Measurements from ENCODE around the gene TRAM1L1. TPM values are rescaled to one million over a fixed set of nuclear protein-coding genes. Genes with fewer than 3 reads are reported as not detected.

TRAM1L1 gene
- polyA plus RNA-seq, 3 donors: not detected

GRCh38 chr4:117093571-117093970, 8.2 kb upstream of the TRAM1L1 start:
- H3K27ac ChIP-seq (ENCODE audit: low read depth in 1 of 2, low read length in 2 of 2): no peak overlapping the region
- no peaks in the 10 kb centered on the region for H3K9me3 ChIP-seq (replicated peaks in 1 of 2; ENCODE audit: control insufficient read depth in 1 of 2, insufficient read depth in 1 of 2, low read length in 2 of 2)
- H2AFZ ChIP-seq (ENCODE audit: insufficient read depth, low read depth, low read length, poor library complexity, severe bottlenecking): no peak overlapping the region
- no peaks in the 10 kb centered on the region for H3K4me1 ChIP-seq (ENCODE audit: control insufficient read depth in 1 of 2, insufficient read depth in 2 of 2, low read length in 2 of 2)
- H3K36me3 ChIP-seq (replicated peaks in 1 of 2; ENCODE audit: control insufficient read depth in 1 of 2, insufficient read depth in 2 of 2, low read length in 2 of 2): no peaks in the 10 kb centered on the region
- H4K20me1 ChIP-seq (ENCODE audit: insufficient read depth, low read length): no peaks in the 10 kb centered on the region
- no peak overlapping the region for H3K9ac ChIP-seq (ENCODE audit: insufficient read depth, low read length, poor library complexity, severe bottlenecking)
- H3K36me3 Mint-ChIP-seq: no peaks in the 10 kb centered on the region
- no peak overlapping the region for H3K4me2 ChIP-seq (replicated peaks; ENCODE audit: extremely low read depth, low read length, poor library complexity, severe bottlenecking)
- no peak for TF ChIP-seq CTCF (IDR thresholded peaks at IDR 0.05)
- no peak overlapping the region for H3K27ac Mint-ChIP-seq
- H3K4me1 Mint-ChIP-seq: no peaks in the 10 kb centered on the region
- peaks cover 0 to 3% (median 0%) of the 10 kb centered on the region in 7 donors for H3K9me3 Mint-ChIP-seq
- H3K79me2 ChIP-seq (ENCODE audit: insufficient read depth, low read length): no peaks in the 10 kb centered on the region
- peaks cover 0 to 4% (median 0%) of the 10 kb centered on the region in 3 donors for H3K27me3 Mint-ChIP-seq (ENCODE audit: low read depth in 3 of 3)
- H3K4me3 ChIP-seq (replicated peaks in 1 of 3; ENCODE audit: low read depth in 2 of 3, low read length in 3 of 3): no peak overlapping the region
- intact Hi-C loops (cut with micrococcal nuclease): no loop called here
- no peak overlapping the region for H3K4me3 Mint-ChIP-seq
- H3K27me3 ChIP-seq (ENCODE audit: control insufficient read depth in 2 of 2, insufficient read depth in 2 of 2, low read length in 2 of 2): no peaks in the 10 kb centered on the region
- no peak for DNase-seq

DNA sequence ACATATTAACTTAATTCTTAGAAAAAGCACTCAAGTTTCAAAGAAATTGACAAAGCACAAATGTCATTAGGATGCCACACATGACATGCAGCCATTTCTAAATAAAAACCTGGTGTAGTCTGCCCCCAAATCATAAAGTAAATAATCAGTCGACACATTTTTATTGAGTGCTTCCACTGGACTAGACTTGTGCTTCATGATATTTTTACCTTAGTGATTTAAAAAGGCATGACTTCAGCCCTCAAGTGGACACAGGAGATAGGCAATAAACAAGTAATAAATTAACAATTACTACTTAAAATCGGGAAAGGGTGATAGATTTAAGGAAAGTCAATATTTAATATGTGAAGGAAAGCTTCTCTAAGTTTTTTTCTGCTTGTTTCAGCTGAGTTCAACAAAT, 7.6 kb downstream of the TRAM1L1 start:
- Histone ChIP-seq H3K27me3 (ENCODE audit: control insufficient read depth in 2 of 2, insufficient read depth in 2 of 2, low read length in 2 of 2) (no peaks in the 10 kb centered on the region), H3K79me2 (ENCODE audit: insufficient read depth, low read length) (no peaks in the 10 kb centered on the region), H3K27ac (ENCODE audit: low read depth in 1 of 2, low read length in 2 of 2) (no peak overlapping the region), H4K20me1 (ENCODE audit: insufficient read depth, low read length) (no peaks in the 10 kb centered on the region), H3K4me3 (replicated peaks in 1 of 3; ENCODE audit: low read depth in 2 of 3, low read length in 3 of 3) (no peak overlapping the region), H3K36me3 (replicated peaks in 1 of 2; ENCODE audit: control insufficient read depth in 1 of 2, insufficient read depth in 2 of 2, low read length in 2 of 2) (no peaks in the 10 kb centered on the region), H3K4me2 (replicated peaks; ENCODE audit: extremely low read depth, low read length, poor library complexity, severe bottlenecking) (no peak overlapping the region), H3K9ac (ENCODE audit: insufficient read depth, low read length, poor library complexity, severe bottlenecking) (no peak overlapping the region), H2AFZ (ENCODE audit: insufficient read depth, low read depth, low read length, poor library complexity, severe bottlenecking) (no peak overlapping the region), H3K9me3 (replicated peaks in 1 of 2; ENCODE audit: control insufficient read depth in 1 of 2, insufficient read depth in 1 of 2, low read length in 2 of 2) (no peaks in the 10 kb centered on the region), H3K4me1 (ENCODE audit: control insufficient read depth in 1 of 2, insufficient read depth in 2 of 2, low read length in 2 of 2) (no peaks in the 10 kb centered on the region)
- WGBS (ENCODE audit: insufficient coverage): no CpG with 5 or more reads among the region's 2 CpGs
- no peaks in the 10 kb centered on the region for H3K4me1 Mint-ChIP-seq
- no peak overlapping the region for H3K27ac Mint-ChIP-seq
- no peaks in the 10 kb centered on the region for H3K36me3 Mint-ChIP-seq
- TF ChIP-seq CTCF (IDR thresholded peaks at IDR 0.05): no peak
- H3K27me3 Mint-ChIP-seq (ENCODE audit: low read depth in 3 of 3): no peaks in the 10 kb centered on the region
- intact Hi-C loops (cut with micrococcal nuclease): no loop called here
- DNase-seq: no peak
- H3K9me3 Mint-ChIP-seq: peaks cover 0 to 4% (median 2%) of the 10 kb centered on the region in 7 donors
- H3K4me3 Mint-ChIP-seq: no peak overlapping the region

Measured in CD14-positive monocyte (primary cell).